Ascending aorta (tissue), 2 donors: ENCODE data around the gene SDK2. TPM values are rescaled to one million over a fixed set of nuclear protein-coding genes. Genes with fewer than 3 reads are reported as not detected.

Source experiments
- DNase-seq, 2 donors: peaks; one replicate each; pipeline ENCODE4 v3.0.0-alpha.2; 2019; ENCODE audit warnings: low spot score in 2 of 2
- H3K27ac ChIP-seq, 2 donors: fragments of 200-600 bp; sonication (generic); one replicate each; pipeline ENCODE4 v1.5.1; 2016 to 2017; ENCODE audit warnings: mild to moderate bottlenecking in 1 of 2
- H3K27me3 ChIP-seq: fragments of 200-600 bp; sonication (generic); one replicate; pipeline ENCODE4 v1.5.1; 2017
- H3K36me3 ChIP-seq, 2 donors: fragments of 200-600 bp; sonication (generic); one replicate each; pipeline ENCODE4 v1.5.1; 2016
- H3K4me1 ChIP-seq, 2 donors: fragments of 200-600 bp; sonication (generic); one replicate each; pipeline ENCODE4 v1.5.1; 2016 to 2017; ENCODE audit warnings: mild to moderate bottlenecking in 1 of 2
- H3K4me3 ChIP-seq, 2 donors: fragments of 200-600 bp; sonication (generic); one replicate each; pipeline ENCODE4 v1.5.1; 2016 to 2017; ENCODE audit warnings: mild to moderate bottlenecking in 1 of 2
- H3K9me3 ChIP-seq, 2 donors: fragments of 200-600 bp; sonication (generic); one replicate each; pipeline ENCODE4 v1.5.1; 2016
- CTCF ChIP-seq, 3 experiments: fragments of 200-600 bp in 2 of 3; fragments of 450-650 bp in 1 of 3; sonication (generic) in 2 of 3; IDR thresholded peaks; one replicate each; pipeline ENCODE4 v1.5.1; 2016 to 2019; ENCODE audit warnings: antibody characterized with exemption in 3 of 3, mild to moderate bottlenecking in 1 of 3, moderate library complexity in 1 of 3
- intact Hi-C: fragments of 100-400 bp; cut with DNase I; formaldehyde crosslinking; loops from one replicate; pipeline ENCODE4 v1.15.1; 2023
- total RNA-seq: library from RNA; depleted of rRNA; stranded (reverse); fragments of >200 nt; gene quantifications from one replicate; pipeline ENCODE4 v1.1.0, GENCODE V29; 2016

SDK2 gene
- total RNA-seq, 1 donor from 2014 or later, result 8.1 TPM

- Histone ChIP-seq H3K9me3 (no peaks in the 10 kb centered on the region), H3K36me3 (peaks cover 9 to 14% of the 10 kb centered on the region in 2 donors), H3K4me3 (no peak overlapping the region), H3K27me3 (no peaks in the 10 kb centered on the region), H3K4me1 (no peaks in the 10 kb centered on the region), H3K27ac (no peak overlapping the region)
- intact Hi-C loops, result no loop called here
- TF ChIP-seq CTCF (IDR thresholded peaks at IDR 0.05), result no peak
- no peak for DNase-seq
Measured at GRCh38 chr17:73424571-73424970, 219.7 kb downstream of the SDK2 start.

GRCh38 chr17:73423806-73424205 lies 220.4 kb downstream of the SDK2 start:
- Histone ChIP-seq H3K27me3 (no peaks in the 10 kb centered on the region), H3K4me1 (no peaks in the 10 kb centered on the region), H3K27ac (no peak overlapping the region), H3K9me3 (no peaks in the 10 kb centered on the region), H3K4me3 (no peak overlapping the region), H3K36me3 (peaks cover 9 to 16% of the 10 kb centered on the region in 2 donors)
- no peak for DNase-seq
- intact Hi-C loops, result no loop called here
- TF ChIP-seq CTCF (IDR thresholded peaks at IDR 0.05), result no peak

GRCh38 chr17:73423159-73423715 lies 221.0 kb downstream of the SDK2 start:
- DNase-seq, result no peak
- H3K9me3 ChIP-seq, result no peaks in the 10 kb centered on the region
- no peak overlapping the region for H3K27ac ChIP-seq
- no peaks in the 10 kb centered on the region for H3K4me1 ChIP-seq
- intact Hi-C loops, result no loop called here
- peaks cover 9 to 16% of the 10 kb centered on the region in 2 donors for H3K36me3 ChIP-seq
- no peak overlapping the region for H3K4me3 ChIP-seq
- no peak for TF ChIP-seq CTCF (IDR thresholded peaks at IDR 0.05)
- H3K27me3 ChIP-seq, result no peaks in the 10 kb centered on the region

- no peak for TF ChIP-seq CTCF (IDR thresholded peaks at IDR 0.05)
- H3K27ac ChIP-seq, result no peak overlapping the region
- H3K4me3 ChIP-seq, result no peak overlapping the region
- intact Hi-C loops, result no loop called here
- no peaks in the 10 kb centered on the region for H3K9me3 ChIP-seq
- no peak for DNase-seq
- H3K27me3 ChIP-seq, result no peaks in the 10 kb centered on the region
- no peaks in the 10 kb centered on the region for H3K4me1 ChIP-seq
- peaks cover 9 to 16% of the 10 kb centered on the region in 2 donors for H3K36me3 ChIP-seq
Measured at GRCh38 chr17:73422121-73422520, 222.1 kb downstream of the SDK2 start.

GRCh38 chr17:73420897-73421296 lies 223.3 kb downstream of the SDK2 start:
- no peaks in the 10 kb centered on the region for H3K9me3 ChIP-seq
- TF ChIP-seq CTCF (IDR thresholded peaks at IDR 0.05), result no peak
- H3K4me3 ChIP-seq, result no peak overlapping the region
- no peaks in the 10 kb centered on the region for H3K4me1 ChIP-seq
- peaks cover 9 to 16% of the 10 kb centered on the region in 2 donors for H3K36me3 ChIP-seq
- H3K27ac ChIP-seq, result no peak overlapping the region
- intact Hi-C loops, result no loop called here
- DNase-seq, result no peak
- H3K27me3 ChIP-seq, result no peaks in the 10 kb centered on the region

- DNase-seq, result no peak
- intact Hi-C loops, result no loop called here
- Histone ChIP-seq H3K27ac (no peak overlapping the region), H3K4me3 (no peak overlapping the region), H3K27me3 (no peaks in the 10 kb centered on the region), H3K4me1 (no peaks in the 10 kb centered on the region), H3K36me3 (peaks cover 9 to 16% of the 10 kb centered on the region in 2 donors), H3K9me3 (no peaks in the 10 kb centered on the region)
- no peak for TF ChIP-seq CTCF (IDR thresholded peaks at IDR 0.05)
Measured at GRCh38 chr17:73419881-73420280, 224.4 kb downstream of the SDK2 start.
